Keratinocyte (primary cell): ENCODE results near the gene CREBRF. TPM values are rescaled to one million over a fixed set of nuclear protein-coding genes. Genes with fewer than 3 reads are reported as not detected.

ENCODE experiments used
- DNase-seq: peaks from one replicate; pipeline ENCODE4 v3.0.0-alpha.2; 2011; ENCODE audit warnings: low read depth, missing footprints, low spot score
- FAIRE-seq: peaks from 2 replicates; lab custom pipeline; 2011; peaks lifted over from hg19 to GRCh38; lab: Jason Lieb, UNC
- H2AFZ ChIP-seq: 2 replicates; pipeline ENCODE4 v1.6.0; 2012; ENCODE audit warnings: low read length, control low read depth, inconsistent platforms; ENCODE audit not compliant: control insufficient read depth
- H3K27ac ChIP-seq: 2 replicates; pipeline ENCODE4 v1.5.1; 2011; ENCODE audit warnings: low read length; ENCODE audit not compliant: control insufficient read depth, insufficient read depth
- H3K27me3 ChIP-seq: 3 replicates; pipeline ENCODE4 v1.6.0; 2011; ENCODE audit warnings: low read length; ENCODE audit not compliant: control insufficient read depth, insufficient read depth; ENCODE audit errors: extremely low read depth
- H3K36me3 ChIP-seq, 2 experiments: 2 replicates in 1 of 2; 3 replicates in 1 of 2; pipeline ENCODE4 v1.5.1; 2011; ENCODE audit warnings: low read length in 2 of 2, mild to moderate bottlenecking in 1 of 2; ENCODE audit not compliant: control insufficient read depth in 2 of 2, insufficient read depth in 2 of 2; ENCODE audit errors: extremely low read depth in 1 of 2
- H3K4me1 ChIP-seq: 3 replicates; pipeline ENCODE4 v1.5.1; 2011; ENCODE audit warnings: low read length; ENCODE audit not compliant: control insufficient read depth, insufficient read depth; ENCODE audit errors: extremely low read depth
- H3K4me2 ChIP-seq: 3 replicates; pipeline ENCODE4 v1.6.0; 2011; ENCODE audit warnings: low read depth, low read length; ENCODE audit not compliant: control insufficient read depth, insufficient read depth; ENCODE audit errors: extremely low read depth
- H3K4me3 ChIP-seq, 3 experiments: fragments of 200-600 bp in 1 of 3; sonication (generic) in 1 of 3; 2 replicates in 2 of 3; 3 replicates in 1 of 3; pipeline ENCODE4 v1.5.1; 2011 to 2016; ENCODE audit warnings: low read length in 3 of 3, mild to moderate bottlenecking in 3 of 3, control low read depth in 2 of 3, inconsistent platforms in 1 of 3, low read depth in 1 of 3, mixed read lengths in 1 of 3, mixed run types in 1 of 3, moderate library complexity in 1 of 3; ENCODE audit not compliant: control insufficient read depth in 2 of 3, insufficient read depth in 2 of 3; ENCODE audit errors: extremely low read depth in 1 of 3
- H3K79me2 ChIP-seq: 2 replicates; pipeline ENCODE4 v1.6.0; 2012; ENCODE audit warnings: low read length; ENCODE audit not compliant: control insufficient read depth, insufficient read depth
- H3K9ac ChIP-seq: 3 replicates; pipeline ENCODE4 v1.6.0; 2011; ENCODE audit warnings: low read length; ENCODE audit not compliant: control insufficient read depth, insufficient read depth; ENCODE audit errors: extremely low read depth
- H3K9me1 ChIP-seq: 3 replicates; pipeline ENCODE4 v1.6.0; 2011; ENCODE audit warnings: low read length; ENCODE audit not compliant: control insufficient read depth, insufficient read depth; ENCODE audit errors: extremely low read depth
- H3K9me3 ChIP-seq: 2 replicates; pipeline ENCODE4 v1.5.1; 2012; ENCODE audit warnings: low read depth, low read length; ENCODE audit not compliant: control insufficient read depth
- H4K20me1 ChIP-seq: 3 replicates; pipeline ENCODE4 v1.6.0; 2011; ENCODE audit warnings: low read length; ENCODE audit not compliant: control insufficient read depth, insufficient read depth; ENCODE audit errors: extremely low read depth
- CTCF ChIP-seq, 3 experiments: IDR thresholded peaks in 1 of 3; conservative IDR thresholded peaks in 1 of 3; optimal IDR thresholded peaks in 1 of 3; 2 replicates in 2 of 3; 3 replicates in 1 of 3; pipeline versions ENCODE3 to v1.5.1; 2011; ENCODE audit warnings: low read length in 3 of 3, mild to moderate bottlenecking in 3 of 3, moderate library complexity in 2 of 3, control low read depth in 1 of 3, inconsistent platforms in 1 of 3; ENCODE audit not compliant: insufficient read depth in 2 of 3; ENCODE audit errors: extremely low read depth in 1 of 3
- EZH2 ChIP-seq: IDR thresholded peaks from one replicate; pipeline ENCODE4 v1.6.1; 2012; ENCODE audit warnings: inconsistent platforms, mild to moderate bottlenecking, low read length, moderate library complexity
- dilution Hi-C: fragments of 300-500 bp; cut with MboI; formaldehyde crosslinking; loops from one replicate; pipeline ENCODE4 v1.7.0; 2020; ENCODE audit warnings: low sequenced_read_pairs; ENCODE audit not compliant: extremely low pct_ligation_motif_present
- polyA plus RNA-seq, 5 experiments: library from polyadenylated mRNA; depleted of rRNA in 3 of 5; stranded (reverse) in 3 of 5; stranded (forward) in 1 of 5; unstranded in 1 of 5; fragments of >200 nt; gene quantifications; 1 replicate in 1 of 5; 2 replicates in 3 of 5; 3 replicates in 1 of 5; pipeline versions ENCODE4 v1.2.1 to v1.2.3, GENCODE V29; 2011 to 2012; ENCODE audit warnings: missing spikeins in 2 of 5, low read depth in 1 of 5, low replicate concordance in 1 of 5

Gene CREBRF
- polyA plus RNA-seq, 1 donor (not counting 4 experiments of a cell fraction or from before 2014, with no cell fraction given), result 4.1 TPM

- TF ChIP-seq EZH2 (no peak), CTCF (optimal IDR thresholded peaks at IDR 0.05 in 1 of 3, IDR thresholded peaks at IDR 0.05 in 1 of 3, conservative IDR thresholded peaks at IDR 0.05 in 1 of 3; ENCODE audit: extremely low read depth in 1 of 3, insufficient read depth in 2 of 3, low read length in 3 of 3) (no peak)
- Histone ChIP-seq H3K79me2 (no peaks in the 10 kb centered on the region), H3K4me3 (no peak overlapping the region), H3K9me1 (no peaks in the 10 kb centered on the region), H2AFZ (no peak overlapping the region), H3K27me3 (no peaks in the 10 kb centered on the region), H3K36me3 (no peaks in the 10 kb centered on the region), H3K4me1 (peaks cover 17% of the 10 kb centered on the region), H4K20me1 (no peaks in the 10 kb centered on the region), H3K4me2 (no peak overlapping the region), H3K9ac (no peak overlapping the region), H3K9me3 (no peaks in the 10 kb centered on the region), H3K27ac (no peak overlapping the region)
- FAIRE-seq, result no peak
- dilution Hi-C loops, result no loop called here
- no peak for DNase-seq
Observed at GRCh38 chr5:173089581-173089980, 33.4 kb downstream of the CREBRF start.

GRCh38 chr5:173090639-173091038 is 34.5 kb downstream of the CREBRF start:
- dilution Hi-C loops, result no loop called here
- Histone ChIP-seq H3K9me1 (no peaks in the 10 kb centered on the region), H3K4me1 (peaks cover 17% of the 10 kb centered on the region), H3K79me2 (no peaks in the 10 kb centered on the region), H3K27me3 (no peaks in the 10 kb centered on the region), H3K9me3 (no peaks in the 10 kb centered on the region), H3K4me3 (no peak overlapping the region), H3K36me3 (no peaks in the 10 kb centered on the region), H3K4me2 (no peak overlapping the region), H2AFZ (no peak overlapping the region), H4K20me1 (no peaks in the 10 kb centered on the region), H3K9ac (no peak overlapping the region), H3K27ac (no peak overlapping the region)
- no peak for DNase-seq
- no peak for TF ChIP-seq EZH2
- TF ChIP-seq CTCF (optimal IDR thresholded peaks at IDR 0.05 in 1 of 3, IDR thresholded peaks at IDR 0.05 in 1 of 3, conservative IDR thresholded peaks at IDR 0.05 in 1 of 3; ENCODE audit: extremely low read depth in 1 of 3, insufficient read depth in 2 of 3, low read length in 3 of 3), result no peak
- no peak for FAIRE-seq
